ENCODE results near the gene NUDT5.
"Not testable (repeated sequence)": the region's sequence is repeated elsewhere in the genome, so short reads cannot be mapped to it uniquely, and the experiment has no call there.

The NUDT5 gene

DNA sequence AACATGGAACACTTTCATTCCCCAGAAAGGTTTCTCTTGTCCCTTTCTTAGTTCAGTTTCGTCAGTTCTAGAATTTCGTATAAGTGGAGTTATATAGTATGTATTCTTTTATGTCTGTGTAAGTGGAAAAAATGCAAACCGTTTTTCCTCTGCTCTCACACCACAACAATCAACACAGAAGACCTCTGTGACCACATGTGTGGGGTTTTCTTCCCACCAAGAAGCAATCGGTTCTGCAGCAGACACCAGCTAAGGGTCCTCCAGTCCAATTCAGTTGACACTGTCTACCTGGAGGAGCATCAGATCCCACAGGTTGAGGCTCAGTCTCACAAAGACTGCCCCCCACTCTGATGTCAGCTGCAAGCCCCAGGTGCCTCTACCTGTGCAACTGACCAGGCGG, 6.5 kb upstream of the NUDT5 start:
- DNase-seq: no peak

GRCh38 chr10:12201543-12201942, 5.9 kb upstream of the NUDT5 start:
- DNase-seq: peak; percentile 12

DNA sequence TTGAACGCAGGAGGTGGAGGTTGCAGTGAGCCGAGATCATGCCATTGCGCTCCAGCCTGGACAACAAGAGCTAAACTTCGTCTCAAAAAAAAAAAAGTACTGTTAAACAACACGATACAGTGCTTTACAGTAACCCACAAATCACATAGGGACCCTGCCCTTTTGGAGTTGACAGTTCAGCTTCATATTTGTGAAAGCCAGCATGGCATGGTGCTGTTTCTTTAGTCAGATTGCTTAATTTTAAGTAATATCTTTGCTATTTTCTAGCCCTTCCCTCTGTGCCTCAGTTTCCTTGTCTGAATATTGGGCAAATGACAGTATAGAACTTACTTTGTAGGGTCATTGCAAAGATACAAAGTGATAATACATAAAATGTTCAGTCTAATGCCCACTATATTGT, 5.2 kb upstream of the NUDT5 start:
- DNase-seq: no peak

DNA sequence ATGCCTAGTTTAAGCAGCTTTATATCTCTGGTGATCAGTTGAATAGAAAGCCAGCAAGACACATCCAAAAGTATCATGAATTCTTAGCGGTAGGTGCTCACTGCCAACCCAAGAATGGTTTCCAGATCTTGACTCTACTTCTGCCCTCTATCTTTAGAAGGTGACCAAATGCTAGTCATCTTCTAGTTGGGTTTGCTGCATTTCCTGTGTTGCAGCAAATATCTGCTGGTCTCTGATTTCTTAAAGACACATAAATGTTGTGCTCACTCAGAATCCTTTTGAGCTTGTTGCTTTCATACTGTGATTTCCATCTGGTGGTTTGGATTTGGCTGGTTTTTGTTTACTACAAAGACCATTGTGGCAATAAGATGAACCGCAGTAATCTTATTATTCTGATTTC, 2.5 kb upstream of the NUDT5 start:
- no peak for DNase-seq

DNA sequence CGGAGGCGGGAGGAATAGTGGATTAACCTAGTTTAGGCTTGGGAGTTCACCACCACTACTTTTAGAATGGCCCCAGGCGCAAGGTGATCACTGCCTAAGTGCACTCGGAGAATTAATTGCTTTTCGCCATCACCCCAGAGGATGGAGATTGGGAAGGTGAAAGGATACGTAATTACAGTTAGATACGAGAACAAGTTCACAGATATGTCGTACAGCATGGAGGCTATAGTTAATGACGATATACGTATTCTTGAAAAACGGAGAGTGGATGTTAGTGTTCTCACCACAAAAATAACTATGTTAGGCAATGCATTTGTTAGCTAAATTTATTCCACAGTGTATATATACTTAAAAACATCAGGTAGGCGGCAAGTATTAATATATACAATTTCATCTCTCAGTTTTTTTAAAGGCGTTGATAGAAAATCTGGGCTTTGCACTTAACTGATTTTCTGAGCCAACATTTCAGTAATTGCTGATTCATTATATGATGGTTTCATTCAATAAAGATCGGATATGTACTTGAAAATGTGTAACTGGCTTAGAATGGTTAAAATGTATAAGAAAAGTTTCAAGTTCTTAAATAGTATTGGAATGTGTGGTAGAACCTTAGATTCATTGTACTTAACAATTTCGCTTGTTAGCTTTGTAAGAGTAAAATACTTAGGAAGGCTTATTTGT, 980 bp upstream of the NUDT5 start:
- no peak for DNase-seq

DNA sequence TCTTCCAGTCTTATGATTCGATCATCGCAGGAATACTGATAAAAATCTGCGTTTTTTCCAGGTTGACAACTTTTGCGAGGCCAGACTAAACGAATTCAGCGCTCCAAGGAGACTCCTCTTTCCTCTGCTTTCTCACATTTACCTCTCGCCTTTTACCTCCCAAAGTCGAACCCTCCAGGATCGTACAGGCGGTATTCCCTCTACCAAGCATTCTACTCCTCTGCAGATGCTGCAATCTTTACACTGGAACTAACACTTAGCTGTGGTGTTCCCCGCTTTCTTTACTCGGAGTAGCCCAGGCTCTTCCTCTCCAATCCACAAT, 449 bp downstream of the NUDT5 start:
- no peak for DNase-seq

DNA sequence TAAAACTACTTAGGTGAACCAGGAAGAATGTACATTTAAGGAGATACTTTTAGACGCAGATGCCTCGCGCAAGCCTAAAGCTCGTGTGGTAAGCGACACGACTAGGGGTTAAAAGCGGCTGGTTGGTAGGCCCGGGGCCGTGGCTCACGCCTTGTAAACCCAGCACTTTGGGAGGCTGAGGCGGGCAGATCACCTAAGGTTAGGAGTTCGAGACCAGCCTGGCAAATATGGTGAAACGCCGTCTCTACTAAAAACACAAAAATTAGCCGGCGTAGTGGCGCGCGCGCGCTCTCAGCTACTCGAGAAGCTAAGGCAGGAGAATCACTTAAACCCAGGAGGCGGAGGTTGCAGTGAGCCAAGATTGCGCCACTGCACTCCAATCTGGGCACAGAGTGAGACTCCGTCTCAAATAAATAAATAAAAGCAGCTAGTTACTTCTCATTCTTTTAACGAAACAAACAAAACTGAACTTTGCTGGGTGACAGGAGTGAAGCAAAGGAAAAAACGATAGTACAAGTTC, 879 bp downstream of the NUDT5 start:
- peak; percentile 48 for DNase-seq

GRCh38 chr10:12193193-12193592, 2.5 kb downstream of the NUDT5 start:
- DNase-seq: no peak

- no peak for DNase-seq
Observed at GRCh38 chr10:12191715-12192114, 4.0 kb downstream of the NUDT5 start.

- no peak for DNase-seq
Observed at GRCh38 chr10:12189426-12189825, 6.3 kb downstream of the NUDT5 start.

GRCh38 chr10:12188656-12189055, 7.0 kb downstream of the NUDT5 start:
- no peak for DNase-seq

DNA sequence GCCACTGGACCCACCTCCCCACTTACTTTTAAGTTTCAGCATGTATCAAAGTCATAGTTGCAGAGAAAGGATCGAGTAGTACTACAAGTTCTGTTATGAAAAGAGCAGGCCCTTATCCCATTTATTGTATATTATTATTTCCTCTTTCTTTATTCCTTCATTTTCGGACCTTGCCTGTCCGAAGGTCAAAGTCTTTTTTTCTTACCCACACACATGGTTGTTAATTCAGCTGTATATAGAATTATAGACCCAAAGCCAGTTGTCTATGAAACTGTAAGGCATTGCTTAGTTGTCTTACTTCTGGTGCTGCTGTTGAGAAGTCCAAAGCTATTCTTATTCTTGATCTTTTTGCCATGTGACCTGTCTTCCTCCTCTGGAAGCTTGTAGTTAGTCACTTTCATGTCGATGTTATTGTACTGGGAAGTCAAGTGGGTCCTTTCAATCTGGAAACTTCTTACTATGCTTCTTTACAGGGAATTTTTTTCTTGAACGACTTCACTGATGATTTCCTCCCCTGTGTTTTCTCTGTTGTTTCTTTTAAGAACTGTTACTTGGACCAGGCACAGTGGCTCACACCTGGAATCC, 8.3 kb downstream of the NUDT5 start:
- no peak for DNase-seq

GRCh38 chr10:12186323-12186722, 9.4 kb downstream of the NUDT5 start:
- peak; percentile 27 for DNase-seq

DNA sequence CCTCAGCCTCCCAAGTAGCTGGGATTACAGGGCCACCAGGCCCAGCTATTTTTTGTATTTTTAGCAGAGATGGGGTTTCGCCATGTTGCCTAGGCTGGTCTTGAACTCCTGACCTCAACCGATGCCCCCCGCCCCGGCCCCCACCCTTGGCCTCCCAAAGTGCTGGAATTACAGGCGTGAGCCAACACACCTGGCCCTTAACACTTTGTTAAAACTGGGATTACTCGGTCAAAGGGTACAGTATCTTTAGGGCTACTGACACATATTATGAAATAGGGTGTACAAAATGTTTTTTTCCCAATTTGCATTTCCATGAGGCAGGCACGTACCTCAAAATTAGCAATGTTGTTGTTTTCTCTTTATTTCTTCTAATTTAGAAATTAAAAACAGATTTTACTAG, 11.5 kb downstream of the NUDT5 start:
- no peak for DNase-seq

- peak; percentile 76 for DNase-seq
Observed at GRCh38 chr10:12181065-12181775, 14.5 kb downstream of the NUDT5 start.

- no peak for DNase-seq
Observed at GRCh38 chr10:12180221-12180974, 15.3 kb downstream of the NUDT5 start.

- DNase-seq: no peak
Observed at GRCh38 chr10:12179606-12180170, 16.0 kb downstream of the NUDT5 start.

- DNase-seq: peak; percentile 32
Observed at GRCh38 chr10:12177642-12178041, 18.0 kb downstream of the NUDT5 start.

DNA sequence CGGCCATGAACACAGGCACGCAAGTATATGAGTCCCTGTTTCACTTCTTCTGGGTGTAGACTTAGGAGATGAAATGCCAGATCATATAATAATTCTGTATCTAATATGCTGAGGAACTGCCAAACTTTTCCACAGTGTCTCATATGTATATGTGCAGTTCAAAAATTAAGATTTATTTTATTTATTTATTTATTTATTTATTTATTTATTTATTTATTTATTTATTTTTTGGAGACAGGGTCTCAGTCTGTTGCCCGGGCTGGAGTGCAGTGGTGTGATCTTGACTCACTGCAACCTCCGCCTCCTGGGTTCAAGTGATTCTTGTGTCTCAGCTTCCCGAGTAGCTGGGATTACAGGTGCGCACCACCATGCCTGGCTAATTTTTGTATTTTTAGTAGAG, 24.2 kb downstream of the NUDT5 start:
- not testable (repeated sequence) for DNase-seq

GRCh38 chr10:12165999-12166775, 29.5 kb downstream of the NUDT5 start:
- no peak for DNase-seq

DNA sequence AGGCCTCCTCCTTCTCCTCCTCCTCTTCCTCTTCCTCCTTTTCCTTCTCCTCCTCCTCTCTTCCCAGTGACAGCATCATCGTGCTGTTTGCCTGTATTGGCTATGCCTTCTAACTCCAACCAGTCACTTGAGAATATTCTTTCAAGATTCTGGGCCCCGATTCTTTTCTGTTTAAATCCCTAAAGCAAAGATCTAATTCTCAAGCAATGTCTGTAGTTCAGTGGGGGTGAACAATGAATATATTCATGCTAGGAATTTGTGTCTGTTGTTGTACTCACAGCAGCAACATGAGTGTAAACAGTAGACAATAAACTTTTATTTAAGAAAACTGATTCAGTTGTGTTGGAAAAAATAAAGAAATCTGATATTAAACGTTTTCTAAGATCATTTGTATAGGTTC, 30.7 kb downstream of the NUDT5 start:
- DNase-seq: no peak

GRCh38 chr10:12164085-12164484, 31.6 kb downstream of the NUDT5 start:
- no peak for DNase-seq

All from stimulated activated CD4-positive, alpha-beta T cell treated with anti-CD3 and anti-CD28 coated beads, Interleukin-15, amount 100 ng/mL, for 24 hours (primary cell).